Esophagus mucosa (tissue), 1 donor: Measurements from ENCODE around the gene VEZF1. TPM values are rescaled to one million over a fixed set of nuclear protein-coding genes. Genes with fewer than 3 reads are reported as not detected.
A peak's percentile ranks its signal among the peaks of the same experiment; 100 is the strongest.

Experiments used
- ATAC-seq: fragments of 200-7000 bp; cut with Tn5 transposase; one replicate; pipeline ENCODE4 v1.9.1; 2020
- total RNA-seq: library from RNA; stranded (reverse); gene quantifications from one replicate; pipeline ENCODE4 v1.2.4, GENCODE V29; 2023
- donor health status: DM: yes; HTN: yes; CAD: no.

The VEZF1 gene, protein sequence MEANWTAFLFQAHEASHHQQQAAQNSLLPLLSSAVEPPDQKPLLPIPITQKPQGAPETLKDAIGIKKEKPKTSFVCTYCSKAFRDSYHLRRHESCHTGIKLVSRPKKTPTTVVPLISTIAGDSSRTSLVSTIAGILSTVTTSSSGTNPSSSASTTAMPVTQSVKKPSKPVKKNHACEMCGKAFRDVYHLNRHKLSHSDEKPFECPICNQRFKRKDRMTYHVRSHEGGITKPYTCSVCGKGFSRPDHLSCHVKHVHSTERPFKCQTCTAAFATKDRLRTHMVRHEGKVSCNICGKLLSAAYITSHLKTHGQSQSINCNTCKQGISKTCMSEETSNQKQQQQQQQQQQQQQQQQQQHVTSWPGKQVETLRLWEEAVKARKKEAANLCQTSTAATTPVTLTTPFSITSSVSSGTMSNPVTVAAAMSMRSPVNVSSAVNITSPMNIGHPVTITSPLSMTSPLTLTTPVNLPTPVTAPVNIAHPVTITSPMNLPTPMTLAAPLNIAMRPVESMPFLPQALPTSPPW
- 22.2 TPM for total RNA-seq

DNA sequence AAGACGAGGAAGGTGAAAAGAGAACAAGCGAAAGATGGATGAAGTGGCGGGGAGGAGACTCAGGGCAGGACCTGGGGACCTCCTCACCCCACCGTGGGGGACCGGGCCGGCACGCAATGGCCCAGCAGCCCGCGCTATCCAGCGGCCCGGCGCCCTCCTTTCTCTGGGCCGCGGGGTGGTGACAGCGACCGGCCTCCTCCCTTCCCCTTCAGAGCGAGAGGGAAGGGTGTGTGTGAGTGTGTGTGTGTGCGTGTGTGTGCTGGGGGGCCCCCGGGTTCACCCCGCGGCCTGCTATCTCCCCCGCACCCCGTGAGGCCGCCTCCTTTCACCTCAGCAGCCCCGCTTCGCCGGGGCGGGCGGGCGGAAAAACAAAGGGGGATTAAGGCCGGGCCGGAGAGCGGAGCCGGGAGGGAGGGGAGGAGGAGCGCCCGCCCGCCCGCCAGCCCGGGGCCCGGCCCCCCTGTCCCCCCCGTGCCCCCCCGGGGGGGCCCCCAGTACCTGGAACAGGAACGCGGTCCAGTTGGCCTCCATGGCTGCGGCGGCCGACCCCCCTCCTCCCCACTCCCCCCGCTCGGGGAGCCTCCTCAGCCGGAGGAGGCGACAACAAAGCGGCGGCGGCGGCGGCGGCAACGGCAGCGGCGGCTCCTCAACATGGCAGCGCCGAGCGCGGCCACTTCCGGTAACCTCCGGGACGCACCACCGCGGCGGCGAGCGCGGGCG lies at the start of gene VEZF1:
Gene VEZF1 (minus strand): TSS at position 674 of the 720 bp plus-strand sequence. CDS start 143 bp downstream, at position 531.
- ATAC-seq: peak; percentile 75

GRCh38 chr17:58032691-58033415 lies 44.8 kb upstream of the VEZF1 start:
- ATAC-seq: no peak

DNA sequence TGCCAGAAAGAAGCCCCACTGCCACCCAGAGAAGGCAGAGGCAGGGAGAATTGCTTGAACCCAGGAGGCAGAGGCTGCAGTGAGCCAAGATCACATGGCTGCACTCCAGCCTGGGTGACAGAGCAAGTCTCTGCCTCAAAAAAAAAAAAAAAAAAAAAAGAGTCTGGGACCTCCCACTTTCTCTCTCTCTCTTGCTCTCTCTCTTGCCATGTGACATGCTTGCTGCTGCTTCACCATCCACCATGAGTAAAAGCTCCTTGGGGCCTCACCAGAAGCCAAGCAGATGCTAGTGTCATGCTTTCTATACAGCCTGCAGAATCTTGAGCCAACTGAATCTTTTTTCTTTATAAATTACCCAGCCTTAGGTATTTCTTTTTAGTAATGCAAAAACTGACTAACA lies 40.5 kb upstream of the VEZF1 start:
- no peak for ATAC-seq

DNA sequence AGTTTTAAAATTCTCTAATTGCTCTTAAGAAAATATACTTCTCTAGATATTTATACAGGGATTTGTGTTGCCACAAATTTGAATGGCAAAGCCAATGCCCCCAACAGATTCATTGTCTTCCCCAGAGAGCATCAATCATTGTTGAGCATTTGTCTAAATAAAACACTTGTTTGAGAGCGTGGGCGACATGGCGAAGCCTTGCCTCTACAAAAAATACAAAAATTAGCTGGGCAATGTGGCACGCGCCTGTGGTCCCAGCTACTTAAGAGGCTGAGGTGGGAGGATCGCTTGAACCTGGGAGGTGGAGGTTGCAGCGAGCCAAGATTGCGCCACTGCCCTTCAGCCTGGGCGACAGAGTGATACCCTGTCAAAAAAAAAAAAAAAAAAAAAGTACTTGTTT lies 32.3 kb upstream of the VEZF1 start:
- no peak for ATAC-seq

GRCh38 chr17:58019521-58019920 lies 31.5 kb upstream of the VEZF1 start:
- ATAC-seq: no peak

- no peak for ATAC-seq
These were observed 31.0 kb upstream of the VEZF1 start for GRCh38 chr17:58019039-58019438.

- no peak for ATAC-seq
These were observed 22.2 kb upstream of the VEZF1 start for GRCh38 chr17:58010067-58010799.

DNA sequence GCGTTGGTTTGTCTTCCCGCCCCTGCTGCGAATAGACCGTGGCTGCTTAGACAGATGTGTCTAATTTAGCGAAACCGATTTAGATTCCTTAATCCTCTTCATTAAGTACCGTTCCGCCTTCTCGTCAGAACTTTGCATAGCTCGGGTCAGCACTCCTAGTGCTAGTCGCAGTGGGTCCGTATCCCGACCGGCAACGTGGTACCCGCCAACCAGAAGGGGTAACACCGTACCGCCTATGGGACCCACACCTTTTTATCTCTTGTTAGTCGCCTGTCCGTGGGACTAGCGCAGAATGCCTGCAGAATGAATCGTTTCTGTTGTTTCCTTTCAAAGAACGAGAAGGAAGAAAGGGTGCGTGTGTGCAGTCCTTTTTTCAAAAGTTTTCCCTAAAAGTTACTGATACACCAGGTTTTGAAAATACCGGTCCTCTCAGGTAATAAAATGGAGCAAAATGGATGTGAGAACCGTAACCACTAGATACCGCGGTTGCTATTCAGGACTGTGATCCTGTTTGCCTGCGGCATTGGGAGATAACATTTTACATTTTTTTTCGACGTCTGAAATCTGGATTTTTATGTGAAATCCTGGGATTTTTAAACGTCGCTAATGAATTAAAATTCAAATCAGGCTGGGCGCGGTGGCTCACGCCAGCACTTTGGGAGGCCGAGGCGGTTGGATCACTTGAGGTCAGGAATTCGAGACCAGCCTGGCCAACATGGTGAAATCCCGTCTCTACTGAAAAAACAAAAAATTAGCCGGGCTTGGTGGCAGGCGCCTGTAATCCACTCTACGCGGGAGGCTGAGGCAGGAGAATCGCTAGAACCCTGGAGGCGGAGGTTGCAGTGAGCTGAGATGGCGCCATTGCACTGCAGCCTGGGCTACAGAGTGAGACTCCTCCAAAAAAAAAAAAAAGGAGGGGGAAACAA lies 20.0 kb upstream of the VEZF1 start:
- ATAC-seq: no peak

DNA sequence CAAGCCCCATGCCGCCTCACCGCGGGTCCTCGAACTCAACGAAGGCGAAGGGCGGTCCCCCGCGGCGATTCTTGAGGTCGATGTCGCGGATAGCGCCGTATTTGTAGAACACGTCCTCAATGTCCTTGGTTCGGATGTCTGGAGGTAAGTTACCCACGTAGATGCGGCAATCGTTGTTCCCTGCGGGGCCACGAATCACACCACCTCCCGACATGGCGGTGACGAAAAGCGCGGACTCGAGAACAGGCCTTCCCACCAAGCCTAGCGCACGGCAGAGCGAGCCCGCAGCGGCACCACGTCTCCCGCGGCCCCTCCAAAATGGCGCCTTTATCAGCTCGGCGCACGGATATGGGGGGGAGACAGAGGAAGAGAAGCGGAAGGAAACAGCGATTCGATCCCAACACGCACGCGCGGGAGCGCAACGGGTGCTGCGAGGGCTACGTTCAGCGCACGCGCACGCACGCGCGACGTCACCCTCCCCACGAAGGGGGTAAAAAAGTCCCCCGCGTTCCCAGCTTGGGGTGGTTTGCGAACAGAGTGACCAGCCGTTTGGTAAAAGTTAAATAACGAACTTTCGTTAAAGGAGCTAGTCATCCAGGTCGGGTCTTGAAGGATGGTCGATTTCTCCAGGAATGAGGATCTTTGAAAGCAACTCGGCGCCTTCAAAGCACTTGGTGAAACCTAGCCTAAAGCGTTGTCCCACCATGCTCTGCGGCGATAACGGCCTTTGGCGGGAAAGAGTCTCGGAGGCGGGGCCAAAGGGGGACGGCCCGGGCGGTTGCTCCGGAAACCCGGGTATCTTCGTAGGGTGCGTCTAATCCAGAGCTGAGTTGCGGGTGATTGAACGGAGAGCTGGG lies 19.1 kb upstream of the VEZF1 start, which contains the start of gene SRSF1:
Gene SRSF1 (minus strand): TSS at position 323 of the 857 bp plus-strand sequence. CDS start 109 bp downstream, at position 214.
- ATAC-seq: peak; percentile 95

- ATAC-seq: peak; percentile 69
These were observed 18.5 kb upstream of the VEZF1 start for GRCh38 chr17:58006560-58006923.

DNA sequence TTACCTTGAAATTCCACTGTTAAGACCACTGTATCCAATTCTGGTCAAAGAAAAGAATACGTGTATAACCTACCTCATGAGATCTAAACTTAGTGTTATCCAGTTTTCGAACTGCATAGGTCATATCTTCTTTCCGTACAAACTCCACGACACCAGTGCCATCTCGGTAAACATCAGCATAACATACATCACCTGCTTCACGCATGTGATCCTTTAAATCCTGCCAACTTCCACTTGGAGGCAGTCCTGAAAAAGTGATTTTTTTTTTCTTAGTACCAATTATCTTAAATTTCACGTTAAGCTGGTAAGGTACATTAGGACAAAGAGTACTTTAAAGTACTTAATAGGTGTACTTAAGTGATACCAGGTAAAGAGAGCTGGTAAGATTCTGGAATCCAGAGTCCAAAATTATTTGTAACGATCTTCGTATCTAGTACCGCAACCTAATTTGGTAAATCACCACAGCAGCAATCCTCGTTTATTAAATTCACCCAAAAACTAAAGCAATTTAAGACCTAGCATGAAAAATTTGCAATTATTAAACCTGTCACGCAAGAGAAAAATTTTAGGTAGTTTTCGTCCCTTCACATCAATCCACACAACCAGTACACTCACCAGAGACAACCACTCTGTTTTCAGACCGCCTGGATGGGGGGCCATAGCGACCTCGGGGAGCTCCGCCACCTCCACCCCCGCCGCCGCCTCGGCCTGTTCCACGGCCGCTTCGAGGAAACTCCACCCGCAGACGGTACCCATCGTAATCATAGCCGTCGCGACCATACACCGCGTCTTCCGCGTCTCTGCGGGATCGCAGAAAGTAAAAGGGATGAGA lies 17.9 kb upstream of the VEZF1 start:
- ATAC-seq: peak; percentile 1

DNA sequence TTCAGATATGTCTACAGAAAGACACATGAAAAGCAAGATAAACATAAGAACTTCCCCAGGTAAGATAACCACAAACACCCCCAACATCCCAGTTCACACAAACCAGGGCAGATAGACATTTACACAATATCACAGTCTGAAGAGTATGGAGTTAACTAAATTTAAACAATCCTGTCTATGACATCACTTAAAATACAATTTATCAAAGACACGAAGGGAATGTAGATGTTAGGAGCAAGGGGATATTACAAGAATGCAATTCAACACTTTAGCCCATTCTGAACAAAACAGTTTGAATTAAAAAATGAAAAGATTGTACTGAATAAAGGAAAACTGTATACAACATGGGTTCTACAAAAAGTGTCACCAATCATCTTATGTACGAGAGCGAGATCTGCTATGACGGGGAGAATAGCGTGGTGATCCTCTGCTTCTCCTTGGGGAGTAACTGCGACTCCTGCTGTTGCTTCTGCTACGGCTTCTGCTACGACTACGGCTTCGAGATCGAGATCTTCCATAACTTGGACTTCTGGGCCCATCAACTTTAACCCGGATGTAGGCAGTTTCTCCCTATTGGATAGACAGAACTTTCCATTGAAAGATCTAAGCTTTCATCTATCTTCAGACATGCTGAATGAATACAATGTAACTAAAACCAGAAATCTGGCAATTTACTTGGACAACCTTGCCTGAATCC lies 17.1 kb upstream of the VEZF1 start:
- ATAC-seq: no peak

DNA sequence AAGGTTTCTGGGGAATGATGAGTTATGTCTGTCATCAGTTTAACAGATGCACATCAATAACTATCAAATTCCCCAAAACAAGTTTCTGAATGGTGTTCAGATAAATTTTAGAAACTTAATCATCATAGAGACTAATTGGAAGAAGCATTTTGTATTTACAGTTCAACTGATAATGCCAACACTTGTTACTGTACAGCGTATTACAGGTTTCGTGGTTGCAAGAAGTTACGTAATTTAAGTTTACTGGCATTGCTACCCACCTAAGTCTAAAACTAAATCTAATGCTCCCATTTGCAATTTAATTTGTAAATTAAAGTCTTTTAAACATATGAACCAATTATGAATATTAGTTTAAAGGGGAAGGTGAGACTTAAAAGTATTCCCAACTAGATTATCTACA lies 16.0 kb upstream of the VEZF1 start:
- no peak for ATAC-seq

DNA sequence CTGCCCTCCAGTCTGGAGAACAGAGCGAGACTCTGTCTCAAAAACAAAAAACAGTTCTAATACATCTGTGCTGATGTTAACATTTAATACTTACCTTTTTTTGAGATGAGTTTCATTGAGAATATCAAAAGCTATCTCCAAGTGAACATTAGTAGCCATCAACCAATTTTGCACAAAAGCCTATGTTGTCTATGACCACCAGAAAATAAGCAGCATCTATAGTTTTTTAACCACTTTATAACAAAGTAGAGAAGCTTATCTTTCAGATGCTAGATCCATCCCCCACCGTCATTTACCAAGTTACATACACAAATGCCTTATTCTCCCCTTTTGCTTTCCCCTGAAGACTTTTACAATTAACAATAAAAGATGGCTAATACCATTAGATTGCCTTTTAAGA lies 14.9 kb upstream of the VEZF1 start:
- no peak for ATAC-seq

DNA sequence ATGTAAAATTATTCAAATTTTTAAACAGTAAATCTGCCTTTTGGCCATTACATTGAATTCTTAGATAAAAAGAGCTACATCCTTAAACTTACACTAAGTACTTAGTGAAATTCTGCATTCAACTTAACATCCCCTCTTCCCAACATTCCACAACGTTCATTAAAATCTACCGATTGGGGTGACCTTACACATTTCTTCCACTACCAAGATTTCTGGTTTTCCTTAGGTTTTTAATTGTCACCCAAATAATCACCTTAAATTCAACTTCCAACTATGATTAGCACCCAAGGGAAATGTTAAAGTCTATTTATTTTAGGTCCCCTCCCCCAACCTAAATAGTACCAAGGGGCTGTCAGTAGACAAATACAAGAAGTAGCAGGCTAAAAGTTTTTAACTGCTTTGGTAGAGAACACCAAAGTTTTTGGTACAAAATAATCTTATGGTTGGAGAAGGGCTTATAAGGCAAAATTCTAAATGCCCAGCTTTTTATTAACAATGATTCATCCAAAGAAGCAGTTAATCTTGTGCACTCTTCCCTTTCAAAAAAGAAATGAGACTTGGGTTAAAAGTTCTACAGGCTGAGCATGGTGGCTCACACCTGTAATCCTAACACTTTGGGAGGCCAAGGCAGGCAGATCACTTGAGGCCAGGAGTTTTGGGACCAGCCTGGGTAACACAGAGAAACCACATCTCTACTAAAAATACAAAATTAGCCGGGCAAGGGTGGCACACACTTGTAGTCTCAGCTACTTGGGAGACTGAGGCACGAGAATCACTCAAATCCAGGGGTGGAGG lies 14.3 kb upstream of the VEZF1 start:
- ATAC-seq: no peak

DNA sequence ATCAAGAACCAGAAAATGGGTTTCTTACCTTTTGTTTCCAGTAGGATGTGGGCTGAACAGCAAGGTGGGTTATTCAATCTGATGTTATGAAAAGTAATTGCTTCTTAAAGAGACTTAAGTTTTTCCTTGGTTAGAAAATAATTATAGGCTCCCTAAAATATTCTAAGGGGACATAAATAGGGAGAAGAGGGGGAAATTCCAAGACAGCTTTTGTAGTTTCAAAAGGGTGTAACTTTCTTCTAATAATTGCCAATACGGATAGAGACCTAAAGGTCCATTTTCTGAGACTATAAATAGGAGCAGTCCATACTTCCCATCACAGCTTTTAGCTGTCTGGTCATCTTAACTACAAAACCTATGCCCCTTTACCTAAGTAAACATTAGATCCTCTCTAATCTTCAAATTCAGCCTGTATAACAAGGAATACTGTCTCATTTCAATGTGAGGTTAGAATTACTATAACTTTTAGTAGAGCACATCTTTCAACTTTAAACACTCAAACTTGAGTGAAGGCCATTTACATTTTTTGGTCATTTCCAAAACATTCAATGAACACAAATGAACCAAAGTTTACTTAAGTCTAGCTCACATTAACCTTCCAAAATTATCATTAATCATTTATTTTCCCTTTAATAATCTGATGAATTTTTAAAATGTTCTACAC lies 13.5 kb upstream of the VEZF1 start:
- no peak for ATAC-seq

GRCh38 chr17:57999496-58000017 lies 11.5 kb upstream of the VEZF1 start:
- ATAC-seq: peak; percentile 76
